SK-N-SH treated with all-trans-retinoic acid at 6 μM for 48 hours (cell line): ENCODE results near the gene FRAS1.

Source experiments
- ARNTL ChIP-seq: fragments of 450-650 bp; formaldehyde crosslinking; IDR thresholded peaks from 2 replicates; pipeline ENCODE4 v1.5.0; 2020; ENCODE audit warnings: low read depth, mild to moderate bottlenecking, moderate library complexity, borderline replicate concordance
- PPARA ChIP-seq: fragments of 250-450 bp; sonication (Bioruptor Pico); IDR thresholded peaks from 2 replicates; pipeline ENCODE4 v1.5.0; 2020; ENCODE audit warnings: mild to moderate bottlenecking, borderline replicate concordance
- TOX ChIP-seq: fragments of 250-450 bp; sonication (Bioruptor Pico); IDR thresholded peaks from 2 replicates; pipeline ENCODE4 v1.8.0; 2021; ENCODE audit warnings: mild to moderate bottlenecking, moderate library complexity, borderline replicate concordance
- TF ChIP-seq, protein P1 (sequence below): fragments of 250-450 bp; sonication (Bioruptor Pico); IDR thresholded peaks from 2 replicates; pipeline ENCODE4 v1.8.0; 2020; ENCODE audit warnings: mild to moderate bottlenecking, moderate library complexity, borderline replicate concordance

DNA sequence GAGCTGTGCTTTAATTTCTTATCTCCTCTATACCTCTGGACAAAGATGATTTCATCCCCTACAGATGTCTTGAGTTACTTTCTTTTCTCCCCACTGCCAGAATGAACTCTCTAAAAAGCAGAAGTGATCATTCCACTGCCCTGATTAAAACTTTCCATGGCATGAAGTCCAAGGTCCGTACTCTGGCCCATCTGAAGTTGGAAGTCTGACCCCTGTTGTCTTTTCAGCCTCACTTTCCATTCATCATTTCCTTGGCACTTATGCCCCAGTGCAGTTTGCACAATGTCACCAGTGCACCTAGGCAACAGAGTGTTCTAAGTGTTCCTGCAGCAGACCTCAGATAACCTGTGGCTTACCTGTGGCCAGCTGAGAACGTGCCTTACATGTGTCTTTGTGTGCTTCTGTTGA lies 242.4 kb downstream of the FRAS1 start:
- TF ChIP-seq ARNTL (CRISPR knock-in tag) (no peak), TOX (CRISPR knock-in tag) (no peak), PPARA (CRISPR knock-in tag) (no peak)
- TF ChIP-seq, protein P1, sequence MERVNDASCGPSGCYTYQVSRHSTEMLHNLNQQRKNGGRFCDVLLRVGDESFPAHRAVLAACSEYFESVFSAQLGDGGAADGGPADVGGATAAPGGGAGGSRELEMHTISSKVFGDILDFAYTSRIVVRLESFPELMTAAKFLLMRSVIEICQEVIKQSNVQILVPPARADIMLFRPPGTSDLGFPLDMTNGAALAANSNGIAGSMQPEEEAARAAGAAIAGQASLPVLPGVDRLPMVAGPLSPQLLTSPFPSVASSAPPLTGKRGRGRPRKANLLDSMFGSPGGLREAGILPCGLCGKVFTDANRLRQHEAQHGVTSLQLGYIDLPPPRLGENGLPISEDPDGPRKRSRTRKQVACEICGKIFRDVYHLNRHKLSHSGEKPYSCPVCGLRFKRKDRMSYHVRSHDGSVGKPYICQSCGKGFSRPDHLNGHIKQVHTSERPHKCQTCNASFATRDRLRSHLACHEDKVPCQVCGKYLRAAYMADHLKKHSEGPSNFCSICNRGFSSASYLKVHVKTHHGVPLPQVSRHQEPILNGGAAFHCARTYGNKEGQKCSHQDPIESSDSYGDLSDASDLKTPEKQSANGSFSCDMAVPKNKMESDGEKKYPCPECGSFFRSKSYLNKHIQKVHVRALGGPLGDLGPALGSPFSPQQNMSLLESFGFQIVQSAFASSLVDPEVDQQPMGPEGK (CRISPR knock-in tag) = no peak
